GM12875 (cell line): ENCODE data around the gene PLEKHA5.
"Not testable (repeated sequence)": the region's sequence is repeated elsewhere in the genome, so short reads cannot be mapped to it uniquely, and the experiment has no call there.

ENCODE experiments used
- H3K4me3 ChIP-seq: one replicate; pipeline ENCODE4 v1.5.1; 2011; ENCODE audit warnings: low read depth, low read length, control low read depth
- TF ChIP-seq, protein P1 (sequence below): IDR thresholded peaks from 2 replicates; pipeline ENCODE4 v1.5.1; 2011; ENCODE audit warnings: low read depth, mild to moderate bottlenecking, control low read depth, inconsistent platforms, low read length, moderate library complexity, borderline replicate concordance; ENCODE audit not compliant: insufficient read depth

PLEKHA5 gene

DNA sequence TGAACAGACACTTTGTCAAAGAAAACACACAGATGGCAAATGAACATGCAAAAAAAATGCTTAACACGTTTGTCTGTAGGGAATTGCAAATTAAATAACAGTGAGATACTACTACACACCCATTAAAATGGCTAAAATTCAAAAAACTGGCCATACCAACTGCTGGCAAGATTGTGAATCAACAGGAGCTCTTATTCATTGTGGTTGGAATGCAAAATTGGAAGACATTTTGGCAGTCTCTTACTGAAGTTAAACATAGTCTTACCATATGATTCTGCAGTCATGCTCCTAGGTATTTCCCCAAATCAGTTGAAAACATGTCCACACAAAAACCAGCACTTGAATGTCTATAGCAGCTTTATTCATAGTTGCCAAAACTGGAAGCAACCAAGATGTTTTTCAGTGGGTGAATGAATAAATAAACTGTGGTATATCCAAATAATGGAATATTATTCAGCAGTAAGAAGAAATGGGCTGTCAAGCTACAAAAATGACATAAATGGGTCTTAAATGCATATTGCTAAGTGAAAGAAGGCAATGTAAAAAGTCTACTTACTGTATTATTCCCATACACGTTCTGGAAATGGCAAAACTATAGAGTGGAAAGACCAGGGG is 91.4 kb downstream of the PLEKHA5 start:
- TF ChIP-seq, protein P1, sequence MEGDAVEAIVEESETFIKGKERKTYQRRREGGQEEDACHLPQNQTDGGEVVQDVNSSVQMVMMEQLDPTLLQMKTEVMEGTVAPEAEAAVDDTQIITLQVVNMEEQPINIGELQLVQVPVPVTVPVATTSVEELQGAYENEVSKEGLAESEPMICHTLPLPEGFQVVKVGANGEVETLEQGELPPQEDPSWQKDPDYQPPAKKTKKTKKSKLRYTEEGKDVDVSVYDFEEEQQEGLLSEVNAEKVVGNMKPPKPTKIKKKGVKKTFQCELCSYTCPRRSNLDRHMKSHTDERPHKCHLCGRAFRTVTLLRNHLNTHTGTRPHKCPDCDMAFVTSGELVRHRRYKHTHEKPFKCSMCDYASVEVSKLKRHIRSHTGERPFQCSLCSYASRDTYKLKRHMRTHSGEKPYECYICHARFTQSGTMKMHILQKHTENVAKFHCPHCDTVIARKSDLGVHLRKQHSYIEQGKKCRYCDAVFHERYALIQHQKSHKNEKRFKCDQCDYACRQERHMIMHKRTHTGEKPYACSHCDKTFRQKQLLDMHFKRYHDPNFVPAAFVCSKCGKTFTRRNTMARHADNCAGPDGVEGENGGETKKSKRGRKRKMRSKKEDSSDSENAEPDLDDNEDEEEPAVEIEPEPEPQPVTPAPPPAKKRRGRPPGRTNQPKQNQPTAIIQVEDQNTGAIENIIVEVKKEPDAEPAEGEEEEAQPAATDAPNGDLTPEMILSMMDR = no peak
- no peak overlapping the region for H3K4me3 ChIP-seq

GRCh38 chr12:19222558-19222957 is 93.0 kb downstream of the PLEKHA5 start:
- TF ChIP-seq, protein P1 = no peak
- H3K4me3 ChIP-seq = no peak overlapping the region

- TF ChIP-seq, protein P1 = no peak
- H3K4me3 ChIP-seq = no peak overlapping the region
These were observed 93.5 kb downstream of the PLEKHA5 start for GRCh38 chr12:19223018-19223417.

DNA sequence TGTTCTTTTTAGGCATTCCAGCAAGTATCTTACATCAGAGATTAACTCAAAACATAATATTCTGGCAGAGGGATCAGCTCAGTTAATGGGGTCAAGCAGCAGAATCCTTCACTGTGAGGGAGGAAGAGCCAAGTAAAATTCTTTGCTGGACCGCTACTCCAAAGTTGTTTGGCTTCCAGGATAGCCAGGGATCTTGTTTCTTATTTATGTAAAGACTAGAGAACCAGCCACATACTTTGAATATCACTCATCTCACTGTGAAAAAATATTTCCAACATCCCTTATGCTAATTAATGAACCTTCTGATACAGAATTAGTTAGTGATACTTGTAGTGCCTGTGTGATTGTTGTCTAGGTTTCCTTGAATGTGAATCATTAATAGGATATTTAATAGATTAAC is 94.2 kb downstream of the PLEKHA5 start:
- no peak overlapping the region for H3K4me3 ChIP-seq
- TF ChIP-seq, protein P1 = no peak

DNA sequence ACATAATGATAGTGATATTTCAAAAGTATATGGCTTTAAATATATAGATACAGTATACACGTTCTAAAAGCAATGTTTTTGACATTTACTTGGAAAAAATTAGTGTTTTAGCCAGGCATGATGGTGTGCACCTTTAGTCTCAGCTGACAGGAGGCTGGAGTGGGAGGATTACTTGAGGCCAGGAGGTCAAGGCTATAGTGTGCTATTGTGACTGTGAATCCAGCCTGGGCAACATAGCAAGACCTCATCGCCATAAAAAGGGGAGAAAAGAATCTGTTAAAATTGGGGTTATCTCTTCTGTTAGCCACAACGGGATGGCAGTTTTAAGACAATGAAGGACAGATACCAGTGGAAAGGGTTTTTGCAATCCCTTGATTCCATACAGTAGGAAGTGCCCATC is 95.2 kb downstream of the PLEKHA5 start:
- TF ChIP-seq, protein P1 = no peak

DNA sequence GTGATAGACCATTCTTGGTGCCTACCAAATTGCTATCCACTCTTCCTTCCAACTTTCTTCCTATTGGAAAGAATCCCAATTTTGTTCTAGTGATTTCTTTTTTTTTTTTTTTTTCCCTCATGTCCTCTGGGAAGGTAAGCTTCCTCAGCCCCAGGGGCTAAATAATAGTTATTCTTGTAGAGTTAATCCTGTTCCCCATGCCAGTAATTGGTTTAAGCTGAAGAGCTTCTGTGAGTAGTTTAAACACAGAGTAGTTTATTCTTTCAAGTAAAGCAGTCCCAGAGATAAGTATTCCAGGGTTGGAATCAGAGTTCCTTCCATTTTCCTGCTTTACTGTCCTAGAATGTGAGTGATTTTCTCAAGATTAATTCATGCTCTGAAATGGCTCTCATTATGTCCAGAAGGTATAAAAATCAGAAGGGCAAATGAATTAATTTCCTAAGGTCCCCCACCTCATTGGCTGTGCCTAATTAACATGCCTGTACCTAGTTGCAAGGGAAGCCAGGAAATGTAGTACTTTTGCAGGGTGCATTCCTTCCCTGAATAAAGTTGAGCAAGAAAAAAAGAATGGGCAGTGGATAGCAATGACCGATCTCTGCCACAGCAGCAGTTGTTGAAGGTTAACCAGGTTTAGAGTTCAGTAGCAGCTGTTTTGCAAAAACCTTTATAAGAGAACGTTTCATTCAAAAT is 97.8 kb downstream of the PLEKHA5 start:
- H3K4me3 ChIP-seq = no peak overlapping the region
- TF ChIP-seq, protein P1 = no peak

More for the DNA sequence above, 95.2 kb downstream of the PLEKHA5 start:
- H3K4me3 ChIP-seq = no peak overlapping the region

DNA sequence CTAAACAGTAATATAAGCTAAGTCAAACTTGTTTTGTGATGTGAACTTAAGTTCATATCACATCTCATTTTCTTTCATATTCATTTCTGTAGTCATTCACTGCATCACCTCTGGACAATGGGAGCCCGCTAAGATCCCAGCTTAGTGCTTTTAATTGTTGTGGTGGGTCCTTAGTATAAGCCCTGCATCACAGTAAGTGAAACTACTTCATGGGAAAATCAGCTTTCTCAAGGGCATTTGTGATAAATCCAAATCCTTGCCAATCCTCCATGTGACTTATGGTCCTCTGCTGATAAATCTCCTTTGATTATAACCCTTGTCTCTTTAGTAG is 98.3 kb downstream of the PLEKHA5 start:
- TF ChIP-seq, protein P1 = no peak

DNA sequence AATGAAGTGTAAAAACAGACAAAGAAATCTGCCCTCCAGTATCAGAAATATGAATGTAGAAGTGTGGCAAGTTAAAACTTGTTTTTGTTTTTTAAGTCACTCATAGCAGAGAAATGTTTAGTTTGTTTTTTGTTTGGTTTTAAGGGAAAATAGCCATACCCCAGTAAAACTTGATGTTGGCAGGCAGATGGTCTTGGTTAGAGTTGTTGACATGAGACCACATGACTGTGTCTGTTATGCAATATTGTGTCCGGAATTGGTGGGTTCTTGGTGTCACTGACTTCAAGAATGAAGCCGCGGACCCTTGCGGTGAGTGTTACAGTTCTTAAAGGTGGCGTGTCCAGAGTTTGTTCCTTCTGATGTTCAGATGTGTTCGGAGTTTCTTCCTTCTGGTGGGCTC is 99.5 kb downstream of the PLEKHA5 start:
- not testable (repeated sequence) for H3K4me3 ChIP-seq

More for the DNA sequence above, 98.3 kb downstream of the PLEKHA5 start:
- H3K4me3 ChIP-seq = no peak overlapping the region
